Suprapubic skin (tissue), 3 donors: ENCODE results near the gene RALB.

Experiments
- CTCF ChIP-seq, 2 donors: fragments of 200-600 bp in 1 of 2; fragments of 450-650 bp in 1 of 2; sonication (generic) in 1 of 2; IDR thresholded peaks; one replicate each; pipeline ENCODE4 v1.5.1; 2016 to 2019; ENCODE audit warnings: antibody characterized with exemption in 2 of 2, mild to moderate bottlenecking in 1 of 2, moderate library complexity in 1 of 2
- EP300 ChIP-seq: sonication (generic); formaldehyde crosslinking; IDR thresholded peaks from one replicate; pipeline ENCODE4 v1.6.1; 2017; ENCODE audit warnings: antibody characterized with exemption
- POLR2A ChIP-seq, 2 donors: fragments of 450-650 bp; IDR thresholded peaks; one replicate each; pipeline ENCODE4 v1.6.1; 2017; ENCODE audit warnings: antibody characterized with exemption in 2 of 2, mild to moderate bottlenecking in 2 of 2, moderate library complexity in 2 of 2

- TF ChIP-seq CTCF (IDR thresholded peaks at IDR 0.05): no peak
- TF ChIP-seq POLR2A (IDR thresholded peaks at IDR 0.05): no peak
- no peak for TF ChIP-seq EP300
Measured at GRCh38 chr2:120251880-120252224, 800 bp upstream of the RALB start.
